Measurements from ENCODE around the gene PIPOX.

The PIPOX gene

DNA sequence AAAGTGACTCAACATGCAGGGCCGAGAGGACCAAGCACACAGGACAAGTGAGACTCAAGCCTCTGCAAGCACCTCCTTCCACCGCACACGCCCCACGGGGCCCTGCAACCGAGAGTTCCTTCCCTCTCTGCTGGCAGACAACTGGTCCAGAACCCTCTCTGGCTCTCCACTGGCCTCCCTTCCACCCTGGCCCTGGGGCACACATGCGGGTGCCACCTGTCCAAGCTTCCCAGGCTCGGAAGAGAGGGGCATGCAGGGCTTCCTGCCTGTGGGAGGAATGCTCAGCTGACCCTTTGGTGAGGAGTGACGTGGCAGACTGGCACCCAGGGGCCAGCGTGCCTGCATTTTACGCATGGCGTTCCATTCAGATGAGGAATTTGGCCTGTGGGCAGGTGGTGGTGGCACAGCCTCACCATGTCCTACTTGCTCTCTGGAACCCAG is 59.8 kb downstream of the PIPOX start:
- DNase-seq = no peak

DNA sequence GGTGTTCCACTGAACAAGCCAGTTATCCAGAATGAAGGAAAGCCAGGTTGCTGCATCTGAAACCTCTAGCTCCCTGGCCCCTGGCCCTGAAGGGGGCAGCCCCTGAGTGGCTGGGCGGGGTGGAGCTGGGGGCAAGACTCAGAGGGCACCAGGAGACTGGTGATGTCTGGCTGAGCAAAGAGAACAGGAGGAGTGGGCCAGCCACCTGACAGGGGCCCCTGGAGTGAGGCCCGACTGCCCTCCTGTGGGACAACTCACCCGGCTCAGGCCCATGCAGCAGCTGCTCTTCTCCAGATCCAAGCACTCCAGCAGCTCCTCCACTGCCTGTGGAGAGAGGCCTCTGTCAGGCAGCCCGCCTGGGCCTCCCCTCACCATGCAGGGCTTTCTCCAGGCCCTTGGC is 60.4 kb downstream of the PIPOX start:
- no peak for DNase-seq

Data from NCI-H510A (cell line).